HEK293 (cell line): ENCODE data around the gene ZDHHC14.

Experiments used
- CTCF ChIP-seq: fragments of 450-650 bp; formaldehyde crosslinking; IDR thresholded peaks from 2 replicates; pipeline ENCODE4 v1.5.1; 2016; ENCODE audit warnings: missing biosample characterization, missing genetic modification characterization
- TRIM28 ChIP-seq: IDR thresholded peaks from 2 replicates; pipeline ENCODE4 v1.6.1; 2011; ENCODE audit warnings: low read length, control low read depth, borderline replicate concordance
- TSHZ1 ChIP-seq: fragments of 450-650 bp; formaldehyde crosslinking; IDR thresholded peaks from 2 replicates; pipeline ENCODE4 v1.5.1; 2016; ENCODE audit warnings: missing biosample characterization, missing genetic modification characterization, borderline replicate concordance
- YY1 ChIP-seq: fragments of 450-650 bp; formaldehyde crosslinking; IDR thresholded peaks from 2 replicates; pipeline ENCODE4 v1.5.1; 2018; ENCODE audit warnings: missing biosample characterization, missing genetic modification characterization
- ZFP37 ChIP-seq: fragments of 450-650 bp; formaldehyde crosslinking; IDR thresholded peaks from 2 replicates; pipeline ENCODE4 v1.5.1; 2016; ENCODE audit warnings: missing biosample characterization, missing genetic modification characterization
- ZFP41 ChIP-seq: fragments of 450-650 bp; formaldehyde crosslinking; IDR thresholded peaks from 2 replicates; pipeline ENCODE4 v1.5.1; 2016; ENCODE audit warnings: missing biosample characterization, missing genetic modification characterization, borderline replicate concordance
- ZNF133 ChIP-seq: fragments of 450-650 bp; formaldehyde crosslinking; IDR thresholded peaks from 2 replicates; pipeline ENCODE4 v1.5.1; 2016; ENCODE audit warnings: missing biosample characterization, missing genetic modification characterization
- ZNF175 ChIP-seq: fragments of 450-650 bp; formaldehyde crosslinking; IDR thresholded peaks from 2 replicates; pipeline ENCODE4 v1.5.1; 2016; ENCODE audit warnings: missing biosample characterization, missing genetic modification characterization
- ZNF18 ChIP-seq: fragments of 450-650 bp; formaldehyde crosslinking; IDR thresholded peaks from 2 replicates; pipeline ENCODE4 v1.5.1; 2016; ENCODE audit warnings: missing biosample characterization, missing genetic modification characterization
- ZNF335 ChIP-seq: fragments of 450-650 bp; formaldehyde crosslinking; conservative IDR thresholded peaks from 2 replicates; pipeline ENCODE4 v1.5.1; 2016; ENCODE audit warnings: missing biosample characterization, missing genetic modification characterization
- ZNF561 ChIP-seq: fragments of 450-650 bp; IDR thresholded peaks from 2 replicates; pipeline ENCODE4 v1.5.1; 2018; ENCODE audit warnings: missing biosample characterization, missing genetic modification characterization, borderline replicate concordance
- ZNF639 ChIP-seq: fragments of 450-650 bp; formaldehyde crosslinking; IDR thresholded peaks from 2 replicates; pipeline ENCODE4 v1.5.1; 2016; ENCODE audit warnings: missing biosample characterization, missing genetic modification characterization
- ZNF704 ChIP-seq: fragments of 450-650 bp; formaldehyde crosslinking; IDR thresholded peaks from 2 replicates; pipeline ENCODE4 v1.5.1; 2016; ENCODE audit warnings: missing biosample characterization, missing genetic modification characterization
- ZSCAN30 ChIP-seq: fragments of 450-650 bp; IDR thresholded peaks from 2 replicates; pipeline ENCODE4 v1.5.1; 2018; ENCODE audit warnings: missing biosample characterization, mild to moderate bottlenecking, missing genetic modification characterization, moderate library complexity

GRCh38 chr6:157570752-157571151 lies 189.8 kb downstream of the ZDHHC14 start:
- TF ChIP-seq CTCF (tag by site-specific recombination) (no peak), ZFP37 (tag by site-specific recombination) (no peak), ZNF704 (tag by site-specific recombination) (no peak), ZFP41 (no peak), YY1 (tag by site-specific recombination) (no peak), ZNF639 (tag by site-specific recombination) (no peak), TSHZ1 (tag by site-specific recombination) (no peak), ZSCAN30 (no peak), ZNF133 (tag by site-specific recombination) (no peak), ZNF175 (tag by site-specific recombination) (no peak), ZNF18 (no peak), TRIM28 (no peak), ZNF561 (no peak), ZNF335 (tag by site-specific recombination) (no peak)
